Measurements from ENCODE around the gene WNK4.

The WNK4 gene

DNA sequence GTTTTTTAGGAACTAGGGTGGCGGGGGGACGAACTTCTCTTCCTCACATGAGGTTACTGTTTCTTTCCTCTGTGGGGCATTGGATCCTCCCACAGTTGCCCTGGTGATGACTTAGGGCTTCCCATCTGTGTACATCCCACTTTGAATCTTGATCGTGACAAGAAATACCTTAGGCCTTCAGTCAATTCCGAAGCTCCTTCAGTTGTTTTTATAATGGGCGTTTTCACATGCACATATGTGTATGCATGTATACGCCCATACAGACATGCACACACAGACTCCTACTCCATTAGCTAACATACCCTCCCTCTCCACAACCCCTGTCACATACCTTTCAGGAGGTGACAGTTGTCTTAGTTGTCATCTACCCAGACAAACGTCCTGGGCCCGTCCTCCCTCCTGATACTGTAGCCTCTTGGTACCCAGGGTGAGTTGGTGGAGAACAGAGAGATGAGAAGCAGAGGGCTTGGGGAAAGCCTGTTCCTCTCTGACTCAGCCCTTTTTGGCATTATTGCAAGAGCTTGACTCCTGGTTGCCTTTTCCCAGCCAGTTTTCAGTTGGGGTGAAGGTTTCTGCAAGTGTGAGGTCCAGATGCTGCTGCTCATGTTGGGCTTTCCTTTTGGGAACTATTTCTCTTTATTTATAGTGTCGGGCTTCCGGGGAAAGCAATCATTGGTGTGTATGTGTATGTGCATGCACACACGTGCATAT is 61.7 kb downstream of the WNK4 start:
- DNase-seq = no peak

DNA sequence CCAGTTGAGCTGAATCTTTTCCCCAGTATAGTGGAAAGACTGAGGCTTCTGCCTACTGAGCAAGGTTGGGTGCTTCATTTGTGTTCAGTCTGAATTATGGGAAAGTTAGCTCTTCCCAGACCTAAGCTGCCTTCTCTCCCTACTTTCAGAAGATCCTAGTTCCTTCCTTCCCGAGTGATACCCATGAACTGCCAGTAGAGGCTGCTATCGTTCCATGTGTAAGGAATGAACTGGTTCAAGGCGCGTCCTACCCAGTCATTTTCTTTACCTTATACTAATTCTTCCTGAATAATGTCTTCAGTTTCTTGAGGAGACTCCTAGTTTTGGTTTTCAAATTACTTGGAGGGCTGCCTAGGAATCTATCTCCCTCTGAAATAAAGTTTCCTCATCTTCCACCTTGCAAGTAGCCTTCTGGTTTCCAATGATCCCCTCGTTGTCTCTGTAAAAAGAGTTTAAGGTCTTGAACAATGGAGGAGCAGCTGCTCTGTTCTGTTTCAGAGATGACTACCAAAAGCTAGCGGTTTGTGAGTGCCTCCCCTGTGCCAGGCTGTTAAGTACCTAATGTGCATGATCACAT is 63.0 kb downstream of the WNK4 start:
- DNase-seq = no peak

DNA sequence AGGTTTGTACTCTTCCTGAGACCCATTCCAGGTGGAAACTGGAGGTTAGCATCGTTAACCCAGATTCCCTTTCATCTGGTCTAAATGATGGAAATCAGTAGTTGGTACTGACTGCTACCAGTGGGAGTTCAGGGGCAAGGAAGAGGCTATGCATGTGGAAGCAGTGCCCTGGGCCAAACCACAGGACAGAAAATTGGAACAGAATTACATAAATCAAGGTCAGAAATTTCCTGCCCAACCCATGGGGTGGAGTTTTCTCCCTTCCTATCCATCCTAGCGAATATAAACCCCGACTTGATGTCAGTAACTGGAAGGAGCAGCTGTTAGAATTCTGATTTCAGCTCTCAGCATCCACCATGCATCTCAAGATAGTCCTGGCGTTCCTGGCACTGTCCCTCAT is 63.9 kb downstream of the WNK4 start, which contains the start of gene AOC2:
AOC2 (plus strand) TSS at position 310 of the 400 bp plus-strand sequence; CDS start at position 357, 47 bp downstream.
- DNase-seq = no peak

DNA sequence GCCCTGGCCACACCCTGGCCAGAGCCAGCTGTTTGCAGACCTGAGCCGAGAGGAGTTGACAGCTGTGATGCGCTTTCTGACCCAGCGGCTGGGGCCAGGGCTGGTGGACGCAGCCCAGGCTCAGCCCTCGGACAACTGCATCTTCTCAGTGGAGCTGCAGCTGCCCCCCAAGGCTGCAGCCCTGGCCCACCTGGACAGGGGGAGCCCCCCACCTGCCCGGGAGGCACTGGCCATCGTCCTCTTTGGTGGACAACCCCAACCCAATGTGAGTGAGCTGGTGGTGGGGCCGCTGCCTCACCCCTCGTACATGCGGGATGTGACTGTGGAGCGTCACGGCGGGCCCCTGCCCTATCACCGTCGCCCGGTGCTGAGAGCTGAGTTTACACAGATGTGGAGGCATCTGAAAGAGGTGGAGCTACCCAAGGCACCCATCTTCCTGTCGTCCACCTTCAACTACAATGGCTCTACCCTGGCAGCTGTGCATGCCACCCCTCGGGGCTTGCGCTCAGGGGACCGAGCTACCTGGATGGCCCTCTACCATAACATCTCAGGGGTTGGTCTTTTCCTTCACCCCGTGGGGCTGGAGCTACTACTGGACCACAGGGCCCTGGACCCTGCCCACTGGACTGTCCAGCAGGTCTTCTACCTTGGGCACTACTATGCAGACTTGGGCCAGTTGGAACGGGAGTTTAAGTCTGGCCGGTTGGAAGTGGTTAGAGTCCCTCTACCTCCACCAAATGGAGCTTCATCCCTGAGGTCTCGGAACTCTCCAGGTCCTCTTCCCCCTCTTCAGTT is 64.5 kb downstream of the WNK4 start:
- DNase-seq = no peak

DNA sequence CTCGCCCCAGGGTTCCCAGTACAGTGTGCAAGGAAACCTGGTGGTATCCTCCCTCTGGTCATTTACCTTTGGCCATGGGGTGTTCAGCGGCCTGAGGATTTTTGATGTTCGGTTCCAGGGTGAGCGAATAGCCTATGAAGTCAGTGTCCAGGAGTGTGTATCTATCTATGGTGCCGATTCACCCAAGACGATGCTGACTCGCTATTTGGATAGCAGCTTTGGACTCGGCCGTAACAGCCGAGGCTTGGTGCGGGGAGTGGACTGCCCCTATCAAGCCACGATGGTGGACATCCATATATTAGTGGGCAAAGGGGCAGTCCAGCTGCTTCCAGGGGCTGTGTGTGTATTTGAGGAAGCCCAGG is 65.1 kb downstream of the WNK4 start:
- no peak for DNase-seq

DNA sequence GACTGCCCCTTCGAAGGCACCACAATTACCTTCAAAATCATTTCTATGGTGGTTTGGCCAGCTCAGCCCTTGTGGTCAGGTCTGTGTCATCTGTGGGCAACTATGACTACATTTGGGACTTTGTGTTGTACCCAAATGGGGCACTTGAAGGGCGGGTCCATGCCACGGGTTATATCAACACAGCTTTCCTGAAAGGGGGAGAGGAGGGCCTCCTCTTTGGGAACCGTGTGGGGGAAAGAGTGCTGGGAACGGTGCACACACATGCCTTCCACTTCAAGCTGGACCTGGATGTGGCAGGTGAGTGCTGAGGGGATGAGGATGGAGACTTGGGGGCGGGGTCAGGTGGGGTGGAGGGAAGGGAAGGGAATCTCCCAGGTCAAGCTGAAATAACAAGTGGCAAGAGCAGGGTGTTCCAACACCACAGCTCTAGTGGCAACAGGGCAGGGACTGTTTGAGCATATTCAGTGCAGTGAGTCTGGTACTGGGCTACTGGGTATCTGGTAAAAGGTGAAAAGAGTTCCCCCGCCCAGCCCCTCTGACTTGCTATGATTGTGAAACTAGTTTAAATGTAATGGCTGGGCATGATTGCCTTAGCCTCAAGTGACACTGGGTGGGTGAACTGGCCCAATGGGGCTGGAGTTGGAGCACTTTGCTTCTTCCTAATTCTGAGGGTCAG is 65.6 kb downstream of the WNK4 start:
- DNase-seq = no peak

Measured in activated gamma-delta T cell treated with Interleukin-2 at 50 U/mL for 16 hours (primary cell).